ENCODE data around the gene CREBRF.

Gene CREBRF

DNA sequence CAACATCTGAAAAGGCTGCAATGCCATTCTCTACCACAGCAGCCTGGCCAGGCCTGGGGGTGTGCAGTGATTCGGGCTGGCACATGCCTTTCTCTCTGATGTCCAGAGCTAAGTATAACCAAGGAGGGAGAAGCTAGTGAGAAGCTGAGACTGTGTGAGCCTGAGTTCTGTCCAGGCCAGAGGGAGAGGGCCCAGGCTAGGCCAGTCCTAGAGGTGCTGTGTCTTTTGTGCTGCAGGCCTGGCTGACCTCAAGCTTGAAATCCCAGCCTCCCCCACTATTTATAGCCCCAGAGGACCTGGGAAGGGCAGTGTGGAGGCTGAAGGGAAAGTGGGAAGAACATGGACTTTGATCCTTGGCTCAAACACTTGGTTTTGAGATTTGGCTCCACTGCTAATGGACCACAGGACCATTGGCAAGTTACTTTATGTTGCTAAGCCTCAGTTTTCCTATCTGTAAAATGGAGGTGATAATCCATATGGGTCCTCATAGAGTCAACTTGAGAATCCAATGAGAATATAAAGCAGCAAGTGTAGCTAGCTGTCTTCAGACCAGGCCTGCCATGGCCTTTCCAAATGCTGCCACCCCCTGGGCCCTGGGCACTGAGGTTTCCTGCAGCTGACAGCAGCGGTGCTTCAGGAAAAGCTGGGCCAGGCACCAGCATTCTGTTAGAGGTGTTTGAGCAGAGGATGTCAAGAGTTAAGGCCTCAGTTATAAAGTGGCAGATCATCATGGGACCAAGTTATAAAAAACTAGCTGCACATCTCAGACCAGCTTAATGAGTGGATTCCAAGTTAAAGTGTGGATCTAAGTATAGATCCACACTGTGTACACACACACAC lies 109.2 kb downstream of the CREBRF start:
- DNase-seq (ENCODE audit: extremely low spot score): no peak
- ChIA-PET CTCF (interaction anchor here (0.7 kb wide), 1 partner anchor 115 kb away, joined by 3 read pairs; no protein-coding TSS in a partner anchor), POLR2A (interaction anchor here (0.7 kb wide), 1 partner anchor 182 kb away, joined by 3 read pairs; the partner anchor contains the start of gene ATP6V0E1)
- TF ChIP-seq, protein P1, sequence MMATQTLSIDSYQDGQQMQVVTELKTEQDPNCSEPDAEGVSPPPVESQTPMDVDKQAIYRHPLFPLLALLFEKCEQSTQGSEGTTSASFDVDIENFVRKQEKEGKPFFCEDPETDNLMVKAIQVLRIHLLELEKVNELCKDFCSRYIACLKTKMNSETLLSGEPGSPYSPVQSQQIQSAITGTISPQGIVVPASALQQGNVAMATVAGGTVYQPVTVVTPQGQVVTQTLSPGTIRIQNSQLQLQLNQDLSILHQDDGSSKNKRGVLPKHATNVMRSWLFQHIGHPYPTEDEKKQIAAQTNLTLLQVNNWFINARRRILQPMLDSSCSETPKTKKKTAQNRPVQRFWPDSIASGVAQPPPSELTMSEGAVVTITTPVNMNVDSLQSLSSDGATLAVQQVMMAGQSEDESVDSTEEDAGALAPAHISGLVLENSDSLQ (IDR thresholded peaks at IDR 0.05): no peak
- TF ChIP-seq LEF1 (IDR thresholded peaks at IDR 0.05; ENCODE audit: borderline replicate concordance): no peak
- no peak for TF ChIP-seq ELF4 (IDR thresholded peaks at IDR 0.05)
- no peak for TF ChIP-seq NFRKB (IDR thresholded peaks at IDR 0.05)
- TF ChIP-seq FOXK2 (IDR thresholded peaks at IDR 0.05): no peak
- TF ChIP-seq FOXA1 (IDR thresholded peaks at IDR 0.05): no peak
- TF ChIP-seq TARDBP (IDR thresholded peaks at IDR 0.05): no peak
- no peak for TF ChIP-seq CTBP1 (IDR thresholded peaks at IDR 0.05; ENCODE audit: borderline replicate concordance)
- TF ChIP-seq FOXM1 (IDR thresholded peaks at IDR 0.05; ENCODE audit: borderline replicate concordance): no peak
- TF ChIP-seq L3MBTL2 (conservative IDR thresholded peaks at IDR 0.05): no peak
- no peak for TF ChIP-seq HDGF (IDR thresholded peaks at IDR 0.05; ENCODE audit: borderline replicate concordance)
- no peak for TF ChIP-seq ZNF384 (IDR thresholded peaks at IDR 0.05)
- TF ChIP-seq ARNT (IDR thresholded peaks at IDR 0.05): no peak
- TF ChIP-seq BHLHE40 (IDR thresholded peaks at IDR 0.05; ENCODE audit: borderline replicate concordance): no peak

DNA sequence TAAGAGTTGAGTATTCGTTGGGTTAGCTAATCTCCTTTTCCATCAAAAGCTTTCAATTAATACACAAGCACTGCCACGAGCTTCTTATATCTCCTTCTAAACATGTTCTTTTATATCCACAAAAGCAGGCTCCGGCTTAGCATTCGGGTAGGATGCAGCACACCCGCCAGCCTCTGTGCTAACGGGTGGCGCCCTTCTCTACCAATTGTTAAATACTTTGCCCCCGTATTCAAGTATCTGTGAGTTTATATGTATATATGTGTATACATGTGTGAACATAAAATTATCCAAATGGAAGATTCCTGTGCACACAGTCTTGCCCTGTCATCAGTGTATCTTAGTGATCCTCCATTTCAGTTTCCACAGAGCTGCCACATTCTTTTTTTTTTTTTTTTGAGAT lies 116.0 kb downstream of the CREBRF start:
- CTCF ChIA-PET: interaction anchor here (0.6 kb wide), 1 partner anchor 65 kb away, joined by 3 read pairs; no protein-coding TSS in a partner anchor
- TF ChIP-seq, protein P1 (IDR thresholded peaks at IDR 0.05): no peak
- TF ChIP-seq FOXM1 (IDR thresholded peaks at IDR 0.05; ENCODE audit: borderline replicate concordance): no peak
- TF ChIP-seq SUZ12 (IDR thresholded peaks at IDR 0.05): no peak
- TF ChIP-seq BHLHE40 (IDR thresholded peaks at IDR 0.05; ENCODE audit: borderline replicate concordance): no peak
- TF ChIP-seq NFRKB (IDR thresholded peaks at IDR 0.05): no peak
- no peak for TF ChIP-seq LEF1 (IDR thresholded peaks at IDR 0.05; ENCODE audit: borderline replicate concordance)
- no peak for TF ChIP-seq ELF4 (IDR thresholded peaks at IDR 0.05)
- TF ChIP-seq HDGF (IDR thresholded peaks at IDR 0.05; ENCODE audit: borderline replicate concordance): no peak
- POLR2A ChIA-PET: no interaction called here
- DNase-seq (ENCODE audit: extremely low spot score): no peak

DNA sequence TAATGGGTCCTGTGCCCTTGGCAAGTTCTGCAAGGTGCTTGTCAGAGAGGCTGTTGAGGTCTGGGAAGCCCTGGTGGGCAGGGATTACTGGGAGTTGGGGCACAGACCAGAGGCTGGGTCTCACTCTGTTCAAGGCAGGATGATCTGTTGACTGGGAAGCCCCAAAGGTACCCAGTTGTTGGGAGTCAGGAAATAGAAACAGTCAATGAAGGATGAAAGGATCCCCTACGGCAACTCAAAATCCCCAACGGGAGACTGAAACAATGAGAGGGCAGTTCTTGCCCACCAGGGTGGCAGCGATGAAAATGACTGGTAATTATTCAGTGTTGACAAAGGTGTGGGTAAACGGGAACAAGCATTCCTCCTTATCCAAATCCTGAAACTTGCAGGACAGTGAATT lies 119.4 kb downstream of the CREBRF start:
- no peak for DNase-seq (ENCODE audit: extremely low spot score)
- ChIA-PET CTCF (no interaction called here), POLR2A (no interaction called here)
- TF ChIP-seq BHLHE40 (IDR thresholded peaks at IDR 0.05; ENCODE audit: borderline replicate concordance): no peak
- no peak for TF ChIP-seq TARDBP (IDR thresholded peaks at IDR 0.05)
- no peak for TF ChIP-seq FOXM1 (IDR thresholded peaks at IDR 0.05; ENCODE audit: borderline replicate concordance)
- TF ChIP-seq SUZ12 (IDR thresholded peaks at IDR 0.05): no peak
- no peak for TF ChIP-seq NFRKB (IDR thresholded peaks at IDR 0.05)
- TF ChIP-seq ARNT (IDR thresholded peaks at IDR 0.05): no peak
- TF ChIP-seq FOXA1 (IDR thresholded peaks at IDR 0.05): no peak
- TF ChIP-seq SP1 (IDR thresholded peaks at IDR 0.05): no peak
- TF ChIP-seq L3MBTL2 (conservative IDR thresholded peaks at IDR 0.05): no peak
- no peak for TF ChIP-seq FOXK2 (IDR thresholded peaks at IDR 0.05)
- no peak for TF ChIP-seq ELF4 (IDR thresholded peaks at IDR 0.05)
- no peak for TF ChIP-seq CTBP1 (IDR thresholded peaks at IDR 0.05; ENCODE audit: borderline replicate concordance)
- TF ChIP-seq HDGF (IDR thresholded peaks at IDR 0.05; ENCODE audit: borderline replicate concordance): no peak
- TF ChIP-seq, protein P1 (IDR thresholded peaks at IDR 0.05): no peak
- TF ChIP-seq ZNF384 (IDR thresholded peaks at IDR 0.05): no peak

DNA sequence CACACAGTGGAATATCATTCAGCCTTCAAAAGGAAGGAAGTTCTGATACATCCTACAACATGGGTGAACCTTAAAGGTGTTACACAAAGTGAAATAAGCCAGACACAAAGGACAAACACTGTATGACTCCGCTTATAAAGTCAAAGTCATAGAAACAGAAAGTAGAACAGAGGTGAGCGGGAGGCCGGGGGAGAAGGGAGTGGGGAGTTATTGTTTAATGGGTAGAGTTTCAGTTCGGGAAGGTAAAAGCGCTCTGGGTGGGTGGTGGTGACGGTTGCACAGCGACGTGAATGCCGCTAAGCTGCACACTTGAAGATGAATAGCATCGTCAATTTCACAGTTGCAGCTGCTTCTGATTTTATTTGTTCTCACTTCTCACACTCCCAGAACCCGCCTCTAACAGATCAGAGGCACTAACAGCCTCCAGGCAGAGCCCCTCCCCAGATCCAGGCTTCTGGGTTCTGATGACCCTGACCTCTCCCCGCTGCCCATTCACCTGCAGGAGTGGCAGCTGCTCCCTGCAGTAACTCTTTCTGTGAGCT lies 122.3 kb downstream of the CREBRF start:
- ChIA-PET POLR2A (no interaction called here), CTCF (no interaction called here)
- TF ChIP-seq TARDBP (IDR thresholded peaks at IDR 0.05) (no peak), CTBP1 (IDR thresholded peaks at IDR 0.05; ENCODE audit: borderline replicate concordance) (no peak), FOXM1 (IDR thresholded peaks at IDR 0.05; ENCODE audit: borderline replicate concordance) (no peak), SUZ12 (IDR thresholded peaks at IDR 0.05) (no peak), ZNF384 (IDR thresholded peaks at IDR 0.05) (no peak), L3MBTL2 (conservative IDR thresholded peaks at IDR 0.05) (no peak), ELF4 (IDR thresholded peaks at IDR 0.05) (no peak), LEF1 (IDR thresholded peaks at IDR 0.05; ENCODE audit: borderline replicate concordance) (no peak), SP1 (IDR thresholded peaks at IDR 0.05) (no peak), BHLHE40 (IDR thresholded peaks at IDR 0.05; ENCODE audit: borderline replicate concordance) (no peak), ARNT (IDR thresholded peaks at IDR 0.05) (no peak)
- TF ChIP-seq, protein P1 (IDR thresholded peaks at IDR 0.05): no peak
- no peak for DNase-seq (ENCODE audit: extremely low spot score)

DNA sequence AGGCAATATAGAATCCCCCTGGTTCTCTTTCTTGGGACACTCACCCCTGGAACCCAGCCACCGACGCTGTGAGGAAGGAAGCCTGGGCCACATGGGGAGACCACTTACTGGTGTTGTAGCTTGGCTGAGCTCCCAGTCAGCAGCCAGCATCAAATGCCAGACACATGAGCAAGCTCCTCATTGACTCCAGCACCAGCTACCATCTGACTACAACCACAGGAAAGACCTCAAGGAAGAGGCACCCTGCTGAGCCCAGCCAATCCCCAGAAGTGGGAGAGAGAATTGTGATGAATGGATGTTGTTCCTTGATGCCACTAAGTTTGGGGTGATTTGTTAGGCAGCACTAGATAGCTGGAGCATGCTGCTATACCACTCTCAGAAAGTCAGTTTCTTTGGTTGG lies 124.2 kb downstream of the CREBRF start:
- ChIA-PET CTCF (no interaction called here), POLR2A (no interaction called here)
- no peak for DNase-seq (ENCODE audit: extremely low spot score)
- no peak for TF ChIP-seq TARDBP (IDR thresholded peaks at IDR 0.05)
- no peak for TF ChIP-seq NFRKB (IDR thresholded peaks at IDR 0.05)
- no peak for TF ChIP-seq FOXK2 (IDR thresholded peaks at IDR 0.05)
- no peak for TF ChIP-seq SUZ12 (IDR thresholded peaks at IDR 0.05)
- TF ChIP-seq LEF1 (IDR thresholded peaks at IDR 0.05; ENCODE audit: borderline replicate concordance): no peak

Measured in HEK293T (cell line).